HepG2 (cell line): ENCODE measurements around the gene S100A11. TPM values are rescaled to one million over a fixed set of nuclear protein-coding genes. Genes with fewer than 3 reads are reported as not detected.

Experiments
- DPF2 ChIP-seq: sonication (generic); formaldehyde crosslinking; IDR thresholded peaks from 2 replicates; pipeline ENCODE4 v1.4.0; 2020; ENCODE audit warnings: mild to moderate bottlenecking, low read depth, missing genetic modification reagents, borderline replicate concordance
- KLF12 ChIP-seq: sonication (generic); formaldehyde crosslinking; IDR thresholded peaks from 2 replicates; pipeline ENCODE4 v1.4.0; 2020; ENCODE audit warnings: missing genetic modification reagents, borderline replicate concordance
- PPARG ChIP-seq: conservative IDR thresholded peaks from 2 replicates; pipeline ENCODE4 v1.6.1; 2016; ENCODE audit warnings: missing biosample characterization, missing genetic modification reagents
- SOX6 ChIP-seq, 2 experiments: fragments of 450-650 bp in 1 of 2; sonication (generic) in 1 of 2; formaldehyde crosslinking in 1 of 2; IDR thresholded peaks; 2 replicates each; pipeline versions ENCODE4 v1.4.0 to v1.6.1; 2017 to 2020; ENCODE audit warnings: antibody characterized with exemption in 1 of 2, mild to moderate bottlenecking in 1 of 2, missing genetic modification reagents in 1 of 2
- SP4 ChIP-seq: sonication (generic); formaldehyde crosslinking; IDR thresholded peaks from 2 replicates; pipeline ENCODE4 v1.8.1; 2023; ENCODE audit warnings: mild to moderate bottlenecking, missing genetic modification reagents
- ZFP90 ChIP-seq: sonication (generic); formaldehyde crosslinking; IDR thresholded peaks from 2 replicates; pipeline ENCODE4 v1.8.0; 2022; ENCODE audit warnings: missing genetic modification reagents, mild to moderate bottlenecking, inconsistent platforms, borderline replicate concordance
- ZNF543 ChIP-seq: sonication (generic); formaldehyde crosslinking; IDR thresholded peaks from 2 replicates; pipeline ENCODE4 v1.4.0; 2020; ENCODE audit warnings: mild to moderate bottlenecking, missing genetic modification reagents
- ZNF788 ChIP-seq: sonication (generic); formaldehyde crosslinking; IDR thresholded peaks from 2 replicates; pipeline ENCODE4 v1.5.0; 2020; ENCODE audit warnings: mild to moderate bottlenecking, missing genetic modification reagents, borderline replicate concordance
- ZSCAN12 ChIP-seq: sonication (generic); formaldehyde crosslinking; IDR thresholded peaks from 2 replicates; pipeline ENCODE4 v1.9.0; 2021; ENCODE audit warnings: mild to moderate bottlenecking, missing genetic modification reagents
- polyA plus RNA-seq, 8 experiments: library from polyadenylated mRNA; depleted of rRNA in 3 of 8; stranded (reverse) in 7 of 8; unstranded in 1 of 8; fragments of >200 nt; fragmentation: Illumina TruSeq in 4 of 8; extraction: Trizol in 4 of 8; gene quantifications; 2 replicates each; pipeline versions ENCODE4 v1.2.1 to v1.2.3, GENCODE V29; 2011 to 2016; ENCODE audit warnings: low read depth in 4 of 8, missing spikeins in 1 of 8, mixed read lengths in 1 of 8; ENCODE audit not compliant: insufficient read depth in 1 of 8
- total RNA-seq, 5 experiments: library from RNA; depleted of rRNA; stranded (reverse); fragments of >200 nt; fragmentation: Illumina TruSeq; extraction: Trizol; gene quantifications; 2 replicates each; pipeline ENCODE4 v1.2.3, GENCODE V29; 2016; ENCODE audit warnings: low read depth in 1 of 5
- TF ChIP-seq, protein P1 (sequence below): sonication (generic); formaldehyde crosslinking; IDR thresholded peaks from 2 replicates; pipeline ENCODE4 v1.4.0; 2020; ENCODE audit warnings: missing genetic modification reagents
- TF ChIP-seq, protein P2 (sequence below): sonication (generic); formaldehyde crosslinking; IDR thresholded peaks from 2 replicates; pipeline ENCODE4 v1.5.0; 2020; ENCODE audit warnings: mild to moderate bottlenecking, missing genetic modification reagents, moderate library complexity
- TF ChIP-seq, protein P3 (sequence below), 2 experiments: fragments of 450-650 bp in 1 of 2; sonication (generic) in 1 of 2; formaldehyde crosslinking in 1 of 2; IDR thresholded peaks; 2 replicates each; pipeline versions ENCODE4 v1.6.1 to v1.8.0; 2016 to 2022; ENCODE audit warnings: antibody characterized with exemption in 1 of 2, mild to moderate bottlenecking in 1 of 2, missing genetic modification reagents in 1 of 2

S100A11 gene
- total and polyA plus RNA-seq, 2 of the 13 experiments (the other 11 are each of a cell fraction or from before 2014, with no cell fraction given), result 6.6 to 34.4 TPM

DNA sequence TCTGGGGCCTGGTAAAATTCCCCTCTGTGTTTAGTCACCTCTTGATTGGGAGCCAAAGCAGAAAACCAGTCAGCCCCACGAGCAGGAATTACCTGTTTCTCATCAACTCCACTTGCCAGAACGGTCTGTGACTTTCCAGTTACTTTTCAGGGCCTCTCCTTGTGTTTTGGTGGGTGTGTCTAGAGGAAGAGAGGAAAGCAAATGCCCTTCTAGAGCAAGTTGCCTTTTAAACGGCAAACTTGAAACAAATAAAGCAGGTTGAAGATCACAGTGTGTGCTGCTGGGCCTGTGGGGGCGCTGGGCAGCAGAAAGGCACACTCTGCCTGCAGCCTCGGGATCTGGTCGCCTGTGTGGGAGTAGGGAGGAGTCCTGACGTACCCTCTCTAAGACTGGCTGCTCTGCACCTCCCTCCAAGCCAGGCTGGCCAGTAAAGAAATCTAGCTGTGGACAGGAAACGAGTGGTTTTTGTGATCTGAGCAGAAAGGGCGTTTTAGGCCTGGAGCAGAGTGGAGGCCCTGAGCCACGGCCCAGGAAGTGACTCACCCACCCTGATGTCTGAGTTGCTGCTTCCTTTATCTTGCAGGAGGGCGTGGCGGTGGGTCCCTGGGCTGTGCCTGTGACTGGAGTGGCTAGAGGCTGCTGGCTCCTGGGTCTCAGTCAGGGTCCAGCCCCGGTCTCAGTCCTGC, 11.1 kb upstream of the S100A11 start (continued):
- TF ChIP-seq, protein P1, sequence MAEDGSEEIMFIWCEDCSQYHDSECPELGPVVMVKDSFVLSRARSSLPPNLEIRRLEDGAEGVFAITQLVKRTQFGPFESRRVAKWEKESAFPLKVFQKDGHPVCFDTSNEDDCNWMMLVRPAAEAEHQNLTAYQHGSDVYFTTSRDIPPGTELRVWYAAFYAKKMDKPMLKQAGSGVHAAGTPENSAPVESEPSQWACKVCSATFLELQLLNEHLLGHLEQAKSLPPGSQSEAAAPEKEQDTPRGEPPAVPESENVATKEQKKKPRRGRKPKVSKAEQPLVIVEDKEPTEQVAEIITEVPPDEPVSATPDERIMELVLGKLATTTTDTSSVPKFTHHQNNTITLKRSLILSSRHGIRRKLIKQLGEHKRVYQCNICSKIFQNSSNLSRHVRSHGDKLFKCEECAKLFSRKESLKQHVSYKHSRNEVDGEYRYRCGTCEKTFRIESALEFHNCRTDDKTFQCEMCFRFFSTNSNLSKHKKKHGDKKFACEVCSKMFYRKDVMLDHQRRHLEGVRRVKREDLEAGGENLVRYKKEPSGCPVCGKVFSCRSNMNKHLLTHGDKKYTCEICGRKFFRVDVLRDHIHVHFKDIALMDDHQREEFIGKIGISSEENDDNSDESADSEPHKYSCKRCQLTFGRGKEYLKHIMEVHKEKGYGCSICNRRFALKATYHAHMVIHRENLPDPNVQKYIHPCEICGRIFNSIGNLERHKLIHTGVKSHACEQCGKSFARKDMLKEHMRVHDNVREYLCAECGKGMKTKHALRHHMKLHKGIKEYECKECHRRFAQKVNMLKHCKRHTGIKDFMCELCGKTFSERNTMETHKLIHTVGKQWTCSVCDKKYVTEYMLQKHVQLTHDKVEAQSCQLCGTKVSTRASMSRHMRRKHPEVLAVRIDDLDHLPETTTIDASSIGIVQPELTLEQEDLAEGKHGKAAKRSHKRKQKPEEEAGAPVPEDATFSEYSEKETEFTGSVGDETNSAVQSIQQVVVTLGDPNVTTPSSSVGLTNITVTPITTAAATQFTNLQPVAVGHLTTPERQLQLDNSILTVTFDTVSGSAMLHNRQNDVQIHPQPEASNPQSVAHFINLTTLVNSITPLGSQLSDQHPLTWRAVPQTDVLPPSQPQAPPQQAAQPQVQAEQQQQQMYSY (CRISPR knock-in tag), result no peak
- TF ChIP-seq, protein P2, sequence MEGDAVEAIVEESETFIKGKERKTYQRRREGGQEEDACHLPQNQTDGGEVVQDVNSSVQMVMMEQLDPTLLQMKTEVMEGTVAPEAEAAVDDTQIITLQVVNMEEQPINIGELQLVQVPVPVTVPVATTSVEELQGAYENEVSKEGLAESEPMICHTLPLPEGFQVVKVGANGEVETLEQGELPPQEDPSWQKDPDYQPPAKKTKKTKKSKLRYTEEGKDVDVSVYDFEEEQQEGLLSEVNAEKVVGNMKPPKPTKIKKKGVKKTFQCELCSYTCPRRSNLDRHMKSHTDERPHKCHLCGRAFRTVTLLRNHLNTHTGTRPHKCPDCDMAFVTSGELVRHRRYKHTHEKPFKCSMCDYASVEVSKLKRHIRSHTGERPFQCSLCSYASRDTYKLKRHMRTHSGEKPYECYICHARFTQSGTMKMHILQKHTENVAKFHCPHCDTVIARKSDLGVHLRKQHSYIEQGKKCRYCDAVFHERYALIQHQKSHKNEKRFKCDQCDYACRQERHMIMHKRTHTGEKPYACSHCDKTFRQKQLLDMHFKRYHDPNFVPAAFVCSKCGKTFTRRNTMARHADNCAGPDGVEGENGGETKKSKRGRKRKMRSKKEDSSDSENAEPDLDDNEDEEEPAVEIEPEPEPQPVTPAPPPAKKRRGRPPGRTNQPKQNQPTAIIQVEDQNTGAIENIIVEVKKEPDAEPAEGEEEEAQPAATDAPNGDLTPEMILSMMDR, result peak; percentile 77
- TF ChIP-seq KLF12 (CRISPR knock-in tag) (peak; percentile 68; the same call in 1 of the 2 replicates), DPF2 (CRISPR knock-in tag) (0 out of 2 replicates have a peak, but pooled peaks have one; percentile 56), ZFP90 (peak; percentile 47; the same call in 1 of the 2 replicates), ZNF543 (peak; percentile 59; the same call in 1 of the 2 replicates), ZNF788 (CRISPR knock-in tag) (peak; percentile 54; the same call in 1 of the 2 replicates), PPARG (CRISPR knock-in tag) (no peak), SP4 (CRISPR knock-in tag) (0 out of 2 replicates have a peak, but pooled peaks have one; percentile 22), ZSCAN12 (CRISPR knock-in tag) (no peak), SOX6 (IDR thresholded peaks at IDR 0.05) (no peak), SOX6 (CRISPR knock-in tag; IDR thresholded peaks at IDR 0.05) (peak; percentile 70)
- TF ChIP-seq, protein P3, sequence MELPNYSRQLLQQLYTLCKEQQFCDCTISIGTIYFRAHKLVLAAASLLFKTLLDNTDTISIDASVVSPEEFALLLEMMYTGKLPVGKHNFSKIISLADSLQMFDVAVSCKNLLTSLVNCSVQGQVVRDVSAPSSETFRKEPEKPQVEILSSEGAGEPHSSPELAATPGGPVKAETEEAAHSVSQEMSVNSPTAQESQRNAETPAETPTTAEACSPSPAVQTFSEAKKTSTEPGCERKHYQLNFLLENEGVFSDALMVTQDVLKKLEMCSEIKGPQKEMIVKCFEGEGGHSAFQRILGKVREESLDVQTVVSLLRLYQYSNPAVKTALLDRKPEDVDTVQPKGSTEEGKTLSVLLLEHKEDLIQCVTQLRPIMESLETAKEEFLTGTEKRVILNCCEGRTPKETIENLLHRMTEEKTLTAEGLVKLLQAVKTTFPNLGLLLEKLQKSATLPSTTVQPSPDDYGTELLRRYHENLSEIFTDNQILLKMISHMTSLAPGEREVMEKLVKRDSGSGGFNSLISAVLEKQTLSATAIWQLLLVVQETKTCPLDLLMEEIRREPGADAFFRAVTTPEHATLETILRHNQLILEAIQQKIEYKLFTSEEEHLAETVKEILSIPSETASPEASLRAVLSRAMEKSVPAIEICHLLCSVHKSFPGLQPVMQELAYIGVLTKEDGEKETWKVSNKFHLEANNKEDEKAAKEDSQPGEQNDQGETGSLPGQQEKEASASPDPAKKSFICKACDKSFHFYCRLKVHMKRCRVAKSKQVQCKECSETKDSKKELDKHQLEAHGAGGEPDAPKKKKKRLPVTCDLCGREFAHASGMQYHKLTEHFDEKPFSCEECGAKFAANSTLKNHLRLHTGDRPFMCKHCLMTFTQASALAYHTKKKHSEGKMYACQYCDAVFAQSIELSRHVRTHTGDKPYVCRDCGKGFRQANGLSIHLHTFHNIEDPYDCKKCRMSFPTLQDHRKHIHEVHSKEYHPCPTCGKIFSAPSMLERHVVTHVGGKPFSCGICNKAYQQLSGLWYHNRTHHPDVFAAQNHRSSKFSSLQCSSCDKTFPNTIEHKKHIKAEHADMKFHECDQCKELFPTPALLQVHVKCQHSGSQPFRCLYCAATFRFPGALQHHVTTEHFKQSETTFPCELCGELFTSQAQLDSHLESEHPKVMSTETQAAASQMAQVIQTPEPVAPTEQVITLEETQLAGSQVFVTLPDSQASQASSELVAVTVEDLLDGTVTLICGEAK (IDR thresholded peaks at IDR 0.05), result no peak
- TF ChIP-seq, protein P3 (CRISPR knock-in tag; IDR thresholded peaks at IDR 0.05), result peak; percentile 88
